Left cardiac atrium (tissue), 4 donors: ENCODE data around the gene TBC1D20. TPM values are rescaled to one million over a fixed set of nuclear protein-coding genes. Genes with fewer than 3 reads are reported as not detected.

Source experiments
- ATAC-seq, 2 donors: fragments of 200-7000 bp; cut with Tn5 transposase; one replicate each; pipeline ENCODE4 v1.9.1; 2020; ENCODE audit warnings: mild to moderate bottlenecking in 2 of 2, moderate library complexity in 2 of 2
- DNase-seq: peaks from one replicate; pipeline ENCODE4 v3.0.0-alpha.2; 2020
- intact Hi-C, 2 donors: fragments of 100-400 bp; cut with DNase I; formaldehyde crosslinking; loops; one replicate each; pipeline versions ENCODE4 v1.14.1 to v1.15.1; 2022 to 2023
- total RNA-seq, 2 donors: library from RNA; stranded (reverse); fragmentation: NEBNext Ultra II Directional; extraction: Animal tissue kit (Norgen Biotek cat#: 25700); gene quantifications; one replicate each; pipeline ENCODE4 v1.2.1, GENCODE V29; 2021
- donor health status: DM: no; HTN: yes; CAD: no.
- donor health status: DM: no; HTN: yes; CAD: no; lungs with severe emphysema.
- donor health status: DM: yes; HTN: yes; CAD: no.
- donor health status: Dilated cardiomyopathy.

Gene TBC1D20
- total RNA-seq, 2 donors from 2014 or later: 23.7 to 24.3 TPM

- intact Hi-C loops: no loop called here
- DNase-seq: no peak
- no peak for ATAC-seq
Observed at GRCh38 chr20:428658-429200, 33.6 kb downstream of the TBC1D20 start.

- ATAC-seq (no peak), DNase-seq (no peak)
- intact Hi-C loops: no loop called here
Observed at GRCh38 chr20:427849-428657, 34.3 kb downstream of the TBC1D20 start.

GRCh38 chr20:427401-427800 lies 34.9 kb downstream of the TBC1D20 start:
- ATAC-seq (no peak), DNase-seq (no peak)
- intact Hi-C loops: no loop called here

- no peak for ATAC-seq
- DNase-seq: no peak
- intact Hi-C loops: no loop called here
Observed at GRCh38 chr20:426566-426965, 35.8 kb downstream of the TBC1D20 start.

DNA sequence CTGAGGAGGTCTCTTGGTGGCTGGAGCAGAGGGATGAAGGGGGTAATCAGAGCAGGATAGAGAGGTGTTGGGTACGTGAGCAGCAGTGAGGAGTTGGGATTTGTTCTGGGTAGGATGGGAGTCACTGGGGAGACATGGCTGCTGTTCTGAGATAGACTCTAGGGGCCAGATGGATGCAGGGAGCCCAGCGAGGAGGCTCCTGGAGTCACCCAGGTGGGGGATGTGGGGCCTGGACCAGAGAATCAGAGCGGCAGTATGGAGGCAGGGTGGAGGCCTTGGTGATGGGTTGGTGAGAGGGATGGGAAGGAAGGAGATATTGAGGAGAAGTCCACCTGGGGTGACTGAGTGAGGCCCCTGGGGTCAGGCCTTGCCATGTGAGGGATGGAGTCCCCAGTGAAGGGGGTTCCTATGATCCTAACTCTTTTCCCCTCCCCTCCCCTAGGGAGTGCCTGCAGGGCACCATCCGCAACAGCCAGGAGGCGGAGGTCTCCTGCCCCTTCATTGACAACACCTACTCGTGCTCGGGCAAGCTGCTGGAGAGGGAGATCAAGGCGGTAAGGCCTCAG lies 40.6 kb downstream of the TBC1D20 start:
- ATAC-seq: no peak
- no peak for DNase-seq
- intact Hi-C loops: no loop called here

- intact Hi-C loops: no loop called here
- DNase-seq (no peak), ATAC-seq (no peak)
Observed at GRCh38 chr20:420721-421574, 41.4 kb downstream of the TBC1D20 start.

DNA sequence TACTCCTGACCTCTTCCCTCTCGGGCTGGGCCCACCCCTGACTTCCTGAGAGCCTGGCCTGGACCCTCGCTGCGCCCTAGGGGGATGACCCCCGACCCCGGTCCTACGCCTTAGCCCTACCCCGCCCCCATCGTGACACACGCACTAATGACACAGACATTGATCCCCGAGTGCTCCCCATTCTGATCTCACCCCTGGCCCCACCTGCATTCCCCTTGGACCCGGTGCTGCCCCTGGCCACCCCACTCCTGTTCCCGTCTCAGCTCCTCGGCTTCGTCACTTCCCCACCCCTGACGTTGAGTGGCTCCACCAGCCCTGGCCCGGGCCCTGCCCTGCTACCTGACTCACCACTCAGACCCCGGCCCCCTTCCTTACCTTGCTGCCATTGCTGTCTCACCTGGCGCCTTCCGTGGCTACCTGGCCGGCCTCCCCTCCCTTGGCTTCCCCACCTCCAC lies 42.1 kb downstream of the TBC1D20 start:
- intact Hi-C loops: no loop called here
- DNase-seq (no peak), ATAC-seq (no peak)

GRCh38 chr20:419556-420165 lies 42.7 kb downstream of the TBC1D20 start:
- ATAC-seq (no peak), DNase-seq (no peak)
- intact Hi-C loops: no loop called here

GRCh38 chr20:418858-419365 lies 43.4 kb downstream of the TBC1D20 start:
- intact Hi-C loops: no loop called here
- DNase-seq (no peak), ATAC-seq (no peak)

DNA sequence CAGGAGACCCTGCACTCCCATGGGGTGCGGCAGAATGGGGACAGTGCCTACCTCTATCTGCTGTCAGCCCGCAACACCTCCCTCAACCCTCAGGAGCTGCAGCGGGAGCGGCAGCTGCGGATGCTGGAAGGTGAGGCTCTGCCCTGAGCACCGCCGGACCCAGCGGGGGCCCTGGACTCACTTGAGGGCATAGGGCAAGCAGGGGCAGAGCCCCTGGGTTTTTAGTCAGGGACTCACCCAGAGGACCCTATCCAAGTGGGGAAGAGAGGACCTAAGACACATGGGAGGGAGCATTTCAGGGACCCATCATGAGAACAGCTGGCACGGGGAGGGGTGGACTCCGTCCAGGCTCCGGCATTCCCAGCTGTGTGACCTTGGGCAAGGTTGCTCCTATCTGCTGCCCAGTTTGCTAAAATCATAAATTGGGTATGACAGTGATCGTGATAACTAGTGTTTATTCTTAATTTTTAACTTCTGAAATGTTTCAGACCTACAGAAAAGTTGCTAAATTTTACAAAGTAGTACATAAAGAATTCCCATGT lies 44.5 kb downstream of the TBC1D20 start:
- DNase-seq (no peak), ATAC-seq (peak in 1 of 2 donors; percentile 60)
- intact Hi-C loops: no loop called here

DNA sequence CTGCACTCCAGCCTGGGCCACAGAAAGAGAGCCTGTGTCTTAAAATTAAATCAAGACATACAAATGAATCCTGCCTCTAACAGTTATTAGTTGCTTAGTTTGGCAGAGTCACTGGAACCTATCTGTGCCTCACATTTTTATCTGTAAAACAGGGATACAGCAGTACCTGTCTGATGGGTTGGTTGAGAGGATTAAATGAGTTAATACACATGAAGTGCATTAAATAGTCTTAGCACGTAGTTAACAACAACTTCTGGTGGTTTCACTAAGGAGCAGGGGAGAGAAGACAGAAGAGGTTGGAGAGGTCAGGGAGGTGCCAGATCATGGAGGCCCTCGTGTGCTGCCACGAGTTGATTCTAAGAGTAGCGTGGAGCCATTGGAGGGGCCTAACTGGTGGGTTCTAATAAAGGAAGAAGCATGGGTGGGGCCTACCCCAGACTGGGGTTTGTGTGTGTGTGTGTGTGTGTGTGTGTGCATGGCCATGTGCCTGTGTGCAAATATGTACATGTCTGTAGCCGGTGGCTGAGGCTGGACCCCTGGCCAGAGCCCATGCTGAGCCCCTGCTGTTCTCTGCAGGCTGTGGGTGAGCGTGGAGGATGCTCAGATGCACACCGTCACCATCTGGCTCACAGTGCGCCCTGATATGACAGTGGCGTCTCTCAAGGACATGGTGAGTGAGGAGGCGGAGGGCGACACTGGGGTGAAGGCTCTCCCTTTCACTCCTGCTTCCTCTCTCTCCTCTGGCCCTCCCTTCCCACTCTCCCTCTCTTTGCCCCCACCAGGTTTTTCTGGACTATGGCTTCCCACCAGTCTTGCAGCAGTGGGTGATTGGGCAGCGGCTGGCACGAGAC lies 45.2 kb downstream of the TBC1D20 start:
- intact Hi-C loops: no loop called here
- DNase-seq: no peak
- no peak for ATAC-seq

DNA sequence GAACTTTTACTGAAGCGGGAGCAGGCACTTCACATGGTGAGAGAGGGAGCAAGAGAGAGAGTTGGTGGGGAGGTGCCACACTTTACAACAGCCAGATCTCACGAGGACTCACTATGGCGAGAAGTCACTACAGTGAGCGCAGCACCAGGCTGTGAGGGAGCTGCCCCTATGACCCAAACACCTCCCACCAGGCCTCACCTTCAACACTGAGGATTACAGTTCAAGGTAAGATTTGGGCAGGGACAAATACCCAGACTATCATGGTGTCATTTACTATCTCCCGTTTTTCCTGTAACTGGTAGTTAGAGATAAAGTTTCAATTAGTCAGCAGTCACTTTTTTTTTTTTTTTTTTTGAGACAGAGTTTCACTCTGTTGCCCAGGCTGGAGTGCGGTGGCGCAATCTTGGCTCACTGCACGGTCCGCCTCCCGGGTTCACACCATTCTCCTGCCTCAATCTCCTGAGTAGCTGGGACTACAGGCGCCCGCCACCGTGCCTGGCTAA lies 46.5 kb downstream of the TBC1D20 start:
- DNase-seq: no peak
- ATAC-seq: peak; percentile 18 to 49
- intact Hi-C loops: no loop called here

DNA sequence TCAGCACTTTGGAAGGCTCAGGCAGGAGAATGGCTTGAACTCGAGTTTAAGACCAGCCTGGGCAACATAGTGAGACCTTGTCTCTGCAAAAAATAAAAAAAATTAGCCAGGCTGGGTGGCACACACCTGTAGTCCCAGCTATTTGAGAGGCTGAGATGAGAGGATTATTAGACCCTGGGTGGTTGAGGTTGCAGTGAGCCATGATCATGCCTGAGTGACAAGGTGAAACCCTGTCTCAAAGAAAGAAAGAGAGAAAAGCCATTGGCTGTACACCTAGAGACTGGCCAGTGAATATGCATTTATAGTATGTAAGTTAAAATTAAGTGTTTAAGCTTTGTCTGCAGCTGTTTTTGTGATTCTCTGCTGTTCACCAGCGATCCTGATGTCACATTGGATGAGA lies 48.2 kb downstream of the TBC1D20 start:
- DNase-seq (no peak), ATAC-seq (no peak)

DNA sequence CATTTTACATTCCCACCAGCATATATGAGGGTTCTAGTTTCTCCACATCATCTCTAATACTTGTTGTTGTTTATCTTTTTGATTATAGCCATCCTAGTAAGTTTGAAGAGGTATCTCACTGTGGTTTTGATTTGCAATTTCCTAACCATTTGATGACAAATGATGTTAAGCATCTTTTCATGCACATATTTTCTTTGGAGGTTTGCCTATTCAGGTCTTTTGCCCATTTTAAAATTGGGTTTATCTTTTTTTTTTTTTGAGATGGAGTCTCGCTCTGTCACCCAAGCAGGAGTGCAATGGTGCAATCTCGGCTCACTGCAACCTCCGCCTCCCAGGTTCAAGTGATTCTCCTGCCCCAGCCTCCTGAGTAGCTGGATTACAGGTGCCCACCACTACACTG lies 50.3 kb downstream of the TBC1D20 start:
- no peak for ATAC-seq
- intact Hi-C loops: no loop called here
- DNase-seq: no peak

More for the DNA sequence above, 48.2 kb downstream of the TBC1D20 start:
- intact Hi-C loops: no loop called here

DNA sequence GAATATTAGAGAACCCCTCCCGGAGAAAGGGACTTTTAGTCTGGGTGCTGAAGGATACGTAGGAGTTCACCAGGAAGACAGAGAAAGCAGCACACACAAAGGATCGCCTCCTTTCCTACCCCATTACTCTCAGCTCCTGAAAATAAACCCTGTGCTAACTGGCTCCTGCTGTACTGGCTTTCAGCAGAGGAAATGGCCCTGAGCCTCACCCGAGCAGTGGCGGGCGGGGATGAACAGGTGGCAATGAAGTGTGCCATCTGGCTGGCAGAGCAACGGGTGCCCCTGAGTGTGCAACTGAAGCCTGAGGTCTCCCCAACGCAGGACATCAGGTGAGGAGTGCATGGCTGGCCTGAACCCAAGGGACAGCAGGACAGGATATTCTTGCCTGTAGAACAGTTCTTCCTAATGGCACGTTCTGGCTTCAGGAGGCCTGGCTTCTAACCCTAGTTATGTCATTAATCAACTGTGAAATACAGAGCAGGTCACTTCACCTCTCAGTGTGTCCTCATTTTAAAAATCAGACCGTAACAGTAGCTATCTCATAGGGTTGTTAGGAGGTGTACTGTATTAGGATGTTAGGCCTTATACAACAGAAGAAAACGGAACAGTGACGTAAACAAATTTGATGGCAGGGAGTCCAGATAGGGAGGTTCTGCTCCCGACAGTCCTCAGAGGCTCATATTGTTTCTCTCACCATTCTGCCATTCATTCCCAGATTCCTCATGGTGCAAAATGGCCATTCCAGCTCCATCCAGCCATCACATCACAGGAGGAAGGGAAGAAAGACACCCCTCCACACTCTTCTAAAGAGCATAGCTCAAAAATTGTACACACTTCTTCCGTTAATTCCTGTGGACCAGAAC lies 52.4 kb downstream of the TBC1D20 start:
- ATAC-seq (no peak), DNase-seq (no peak)
- intact Hi-C loops: loop anchor here in 1 of 2 donors (10.0 kb wide), 1 partner anchor 55 kb away; no protein-coding TSS in a partner anchor

DNA sequence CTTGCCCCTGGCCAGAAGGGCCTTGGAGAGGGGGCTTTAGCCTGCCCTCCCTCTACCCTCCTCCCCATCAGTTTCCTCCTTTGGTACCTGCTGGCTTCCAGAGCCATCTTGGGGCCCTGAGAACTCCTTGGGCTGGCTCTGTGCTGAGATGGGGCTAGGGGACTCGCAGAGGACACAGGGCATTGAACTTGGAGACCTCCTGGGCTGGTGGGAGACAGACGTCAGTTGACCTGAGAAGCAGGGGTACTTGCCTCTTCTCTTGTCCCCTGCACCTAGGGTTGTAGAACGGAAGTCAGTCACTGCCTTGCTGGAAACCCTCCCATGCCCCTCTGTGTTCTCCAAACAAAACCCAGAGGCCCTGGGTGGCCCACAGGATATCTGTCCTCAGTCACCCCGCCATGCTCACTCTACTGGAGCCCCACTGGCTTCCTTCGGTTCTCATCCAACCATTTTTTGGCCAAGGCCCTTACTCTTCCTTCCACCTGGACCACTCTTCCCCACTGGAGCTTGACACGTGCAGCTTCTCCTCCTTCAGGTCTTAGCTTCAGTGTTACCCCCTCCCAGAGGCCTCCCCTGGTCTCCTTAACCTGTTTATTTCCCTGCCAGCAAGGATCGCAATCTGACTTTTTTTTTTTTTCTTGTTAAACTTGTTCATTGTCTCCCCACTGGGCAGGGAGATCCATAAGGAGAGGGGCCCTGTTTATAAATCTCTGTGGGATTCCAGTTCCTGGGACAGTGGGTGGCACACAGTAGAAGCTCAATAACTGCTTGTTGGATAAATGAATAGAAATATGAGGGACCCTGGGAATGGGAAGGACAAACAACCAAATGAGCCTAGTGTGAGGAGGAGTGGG lies 53.3 kb downstream of the TBC1D20 start:
- no peak for DNase-seq
- no peak for ATAC-seq

More for the DNA sequence above, 53.3 kb downstream of the TBC1D20 start:
- intact Hi-C loops: loop anchor here in 1 of 2 donors (10.0 kb wide), 1 partner anchor 54 kb away; no protein-coding TSS in a partner anchor
